LNCAP (cell line): ENCODE data around the gene EPS8L2.

Experiments
- CTCF ChIP-seq: fragments of 450-650 bp; IDR thresholded peaks from 2 replicates; pipeline ENCODE4 v1.5.1; 2017; ENCODE audit warnings: mild to moderate bottlenecking

Gene EPS8L2

GRCh38 chr11:691710-692590 is 14.1 kb upstream of the EPS8L2 start:
- TF ChIP-seq CTCF: no peak

GRCh38 chr11:692824-693414 is 13.1 kb upstream of the EPS8L2 start:
- TF ChIP-seq CTCF: no peak

DNA sequence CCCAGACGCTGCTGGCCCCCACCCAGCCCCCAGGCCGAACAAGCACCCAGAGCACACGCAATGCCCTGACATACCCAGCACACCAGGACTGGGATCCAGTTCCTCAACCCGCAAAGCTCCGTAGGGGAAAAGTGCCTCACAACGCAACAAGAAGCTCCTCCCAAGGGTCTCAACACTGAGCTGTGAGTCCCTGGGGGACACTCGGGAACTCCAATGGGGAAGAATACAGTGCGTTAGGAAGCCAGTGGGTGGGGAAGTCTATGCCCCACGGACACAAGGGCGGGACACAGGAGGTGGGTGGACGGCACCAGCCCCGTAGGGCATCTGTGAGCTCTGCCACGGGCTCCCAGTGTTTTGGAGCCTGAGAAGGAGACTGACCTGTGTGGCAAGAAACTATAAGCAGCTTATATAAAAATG is 12.6 kb upstream of the EPS8L2 start:
- no peak for TF ChIP-seq CTCF

- no peak for TF ChIP-seq CTCF
These were observed 12.0 kb upstream of the EPS8L2 start for GRCh38 chr11:693887-694562.

DNA sequence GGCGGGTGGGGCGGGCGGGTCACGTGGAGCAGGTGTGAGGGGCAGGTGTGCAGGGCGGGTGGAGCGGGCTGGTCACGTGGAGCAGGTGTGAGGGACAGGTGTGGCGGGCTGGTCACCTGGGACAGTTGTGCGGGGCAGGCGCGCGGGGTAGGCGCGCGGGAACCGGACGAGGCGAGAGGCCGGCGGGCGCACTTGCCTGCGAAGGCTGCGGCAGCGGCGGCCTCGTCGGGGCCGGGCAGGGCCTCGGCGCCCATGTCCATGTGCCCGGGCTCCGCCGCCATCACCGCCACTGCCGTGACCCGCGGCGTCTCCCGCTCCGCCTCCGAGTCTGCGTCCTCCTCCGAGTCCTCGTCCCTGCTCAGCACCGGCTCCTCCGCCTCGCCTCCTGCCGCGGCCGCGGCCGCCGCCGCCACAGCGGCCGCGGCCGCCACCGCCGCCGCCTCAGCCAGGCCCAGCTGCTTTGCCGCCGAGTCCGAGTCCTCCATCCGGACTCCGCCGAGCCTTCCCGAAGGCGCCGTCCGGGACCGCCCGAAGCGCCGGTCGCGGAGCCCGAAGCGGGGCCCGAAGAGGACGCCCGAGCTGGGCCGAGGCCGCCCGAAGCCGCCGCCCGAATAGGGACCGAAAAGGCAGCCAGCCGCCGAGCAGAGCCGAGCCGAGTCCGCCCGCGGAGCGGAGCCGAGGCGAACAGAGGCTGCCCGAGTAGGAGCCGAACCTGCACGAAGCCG is 11.3 kb upstream of the EPS8L2 start, which contains the start of gene DEAF1:
Gene DEAF1 (minus strand): TSS at position 660 of the 725 bp plus-strand sequence. CDS start 175 bp downstream, at position 485.
- no peak for TF ChIP-seq CTCF

DNA sequence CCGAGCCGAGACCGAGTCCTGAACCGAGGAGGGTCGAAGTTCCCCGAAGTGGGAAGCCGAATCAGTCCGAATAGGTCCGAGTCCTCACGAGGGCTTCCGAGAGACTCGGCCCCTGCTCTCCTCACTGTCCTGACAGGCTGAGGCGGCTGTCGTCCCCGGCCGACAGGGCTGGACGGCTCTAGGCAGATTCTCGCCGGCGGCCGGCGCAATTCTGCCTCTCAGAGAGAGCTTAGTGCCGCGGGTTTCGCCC is 10.8 kb upstream of the EPS8L2 start:
- TF ChIP-seq CTCF: no peak

DNA sequence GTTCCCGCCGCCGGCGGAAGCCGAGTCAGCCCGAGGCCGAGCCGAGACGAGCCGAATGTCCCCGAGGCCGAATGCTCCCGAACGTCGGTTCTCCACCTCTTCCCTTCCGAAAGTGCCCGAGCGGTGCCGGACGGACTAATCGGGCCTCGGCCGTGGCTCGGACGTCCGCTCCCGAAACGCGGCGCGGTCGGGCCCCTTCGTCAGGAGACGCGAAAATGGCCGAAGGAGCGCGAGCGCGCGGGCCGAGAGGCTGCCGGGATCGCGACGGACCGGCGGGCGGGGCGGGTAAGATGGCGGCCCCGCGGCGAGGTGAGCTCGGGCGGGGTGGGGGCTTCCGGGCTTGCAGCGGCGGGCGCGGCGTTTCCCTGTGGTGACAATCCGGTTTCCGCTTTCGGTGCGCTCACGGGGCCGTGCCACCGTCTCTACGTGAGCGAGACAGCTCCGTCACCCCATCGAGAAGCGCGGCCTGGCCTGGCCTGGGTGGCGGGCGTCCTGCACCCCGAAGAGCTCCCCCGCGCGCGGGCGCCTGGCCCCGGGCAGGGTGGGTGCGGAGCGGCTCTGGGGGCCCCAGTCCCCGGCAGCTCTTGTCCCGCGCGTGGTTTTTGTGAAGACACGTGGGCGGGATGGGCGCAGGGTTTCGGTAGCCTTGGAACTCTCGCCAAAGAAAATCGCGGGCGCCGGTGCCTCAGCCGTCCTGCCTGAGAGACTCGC is 10.3 kb upstream of the EPS8L2 start, which contains the start of gene TMEM80:
Gene TMEM80 (plus strand): TSS at position 279 of the 711 bp plus-strand sequence. CDS start 12 bp downstream, at position 291.
- no peak for TF ChIP-seq CTCF
